Endodermal cell (in vitro differentiated cells): ENCODE data around the gene PLOD2. TPM values are rescaled to one million over a fixed set of nuclear protein-coding genes. Genes with fewer than 3 reads are reported as not detected.

ENCODE experiments used
- DNase-seq: peaks from one replicate; pipeline ENCODE4 v3.0.0-alpha.2; 2017
- H3K27ac ChIP-seq: 2 replicates; pipeline ENCODE4 v1.5.1; 2013; ENCODE audit warnings: mild to moderate bottlenecking, low read depth, low read length, moderate library complexity
- H3K27me3 ChIP-seq: 2 replicates; pipeline ENCODE4 v1.6.1; 2013; ENCODE audit warnings: mild to moderate bottlenecking, low read length, moderate library complexity; ENCODE audit not compliant: insufficient read depth, control insufficient read depth, poor library complexity, severe bottlenecking
- H3K36me3 ChIP-seq: 2 replicates; pipeline ENCODE4 v1.7.0; 2013; ENCODE audit warnings: mild to moderate bottlenecking, low read length, moderate library complexity; ENCODE audit not compliant: control insufficient read depth, insufficient read depth
- H3K4me1 ChIP-seq: one replicate; pipeline ENCODE4 v1.7.0; 2013; ENCODE audit warnings: low read length; ENCODE audit not compliant: control insufficient read depth, insufficient read depth
- H3K4me3 ChIP-seq: 2 replicates; pipeline ENCODE4 v1.5.1; 2013; ENCODE audit warnings: mild to moderate bottlenecking, low read length, moderate library complexity
- H3K9ac ChIP-seq: 2 replicates; pipeline ENCODE4 v1.6.1; 2013; ENCODE audit warnings: mild to moderate bottlenecking, low read length, moderate library complexity; ENCODE audit not compliant: poor library complexity, severe bottlenecking; ENCODE audit errors: extremely low read depth
- H3K9me3 ChIP-seq: 2 replicates; pipeline ENCODE4 v1.6.1; 2013; ENCODE audit warnings: mild to moderate bottlenecking, low read length, moderate library complexity; ENCODE audit not compliant: control insufficient read depth
- H3K27ac Mint-ChIP-seq: 2 replicates; pipeline ENCODE4 v1.8.0; 2020; ENCODE audit warnings: mixed read lengths
- H3K27me3 Mint-ChIP-seq: 2 replicates; pipeline ENCODE4 v1.8.0; 2021; ENCODE audit warnings: mild to moderate bottlenecking, mixed read lengths; ENCODE audit not compliant: insufficient read depth
- H3K36me3 Mint-ChIP-seq: 2 replicates; pipeline ENCODE4 v1.8.0; 2020; ENCODE audit warnings: low read depth, mixed read lengths
- H3K4me1 Mint-ChIP-seq: 2 replicates; pipeline ENCODE4 v1.8.0; 2020; ENCODE audit warnings: mixed read lengths
- H3K4me3 Mint-ChIP-seq: 2 replicates; pipeline ENCODE4 v1.8.0; 2020; ENCODE audit warnings: mild to moderate bottlenecking, moderate library complexity, mixed read lengths
- H3K9me3 Mint-ChIP-seq: 2 replicates; pipeline ENCODE4 v1.8.0; 2020; ENCODE audit warnings: mild to moderate bottlenecking, mixed read lengths
- CTCF ChIP-seq: fragments of 200-600 bp; sonication (generic); conservative IDR thresholded peaks from 2 replicates; pipeline ENCODE4 v1.5.0; 2021; ENCODE audit warnings: antibody characterized with exemption, mild to moderate bottlenecking
- WGBS, 2 experiments: methylation state at CpG; one replicate each; pipeline versions ENCODE4 v1.1.5 to v1.1.7; 2013; ENCODE audit warnings: missing lambda C conversion rate in 2 of 2, mixed read lengths in 1 of 2; ENCODE audit not compliant: insufficient coverage in 1 of 2, insufficient read length in 1 of 2; 5-methylcytosine and 5-hydroxymethylcytosine counted together
- total RNA-seq, 2 donors: library from RNA; stranded (reverse); fragmentation: NEBNext Ultra II Directional in 1 of 2; extraction: Animal tissue kit (Norgen Biotek cat#: 25700) in 1 of 2; gene quantifications; 2 replicates in 1 of 2; 3 replicates in 1 of 2; pipeline ENCODE4 v1.2.1, GENCODE V29; 2021

The PLOD2 gene
- total RNA-seq, 2 donors from 2014 or later: 37.9 to 65.5 TPM

DNA sequence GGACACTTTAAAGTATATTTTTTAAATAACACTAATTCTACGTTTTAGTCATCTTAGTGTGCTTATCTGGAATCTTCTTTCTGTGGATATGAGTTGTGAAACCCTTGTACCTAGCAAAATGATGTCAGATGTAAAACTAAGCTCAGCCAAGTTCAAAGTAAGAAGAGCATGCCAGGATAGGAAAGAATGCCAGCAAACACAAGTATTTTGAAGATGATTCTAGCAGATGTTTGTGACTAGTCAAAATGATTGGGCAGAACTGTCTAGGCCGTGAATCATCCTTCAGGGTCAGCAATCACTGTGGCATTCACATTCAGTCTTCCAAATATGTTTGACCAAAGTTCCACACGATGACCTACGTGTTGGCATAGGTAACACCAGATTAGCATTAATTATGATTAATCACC, 5.4 kb upstream of the PLOD2 start:
- DNase-seq: no peak
- Histone ChIP-seq H3K27me3 (no peaks in the 10 kb centered on the region), H3K9me3 (no peaks in the 10 kb centered on the region), H3K9ac (no peak overlapping the region), H3K27ac (no peak overlapping the region), H3K4me3 (no peak overlapping the region), H3K4me1 (no peaks in the 10 kb centered on the region), H3K36me3 (no peaks in the 10 kb centered on the region)
- WGBS, 2 experiments: 95 to 100% methylated on average over 3 to 4 of the region's 4 CpGs
- H3K27ac Mint-ChIP-seq: no peak overlapping the region
- no peak overlapping the region for H3K4me3 Mint-ChIP-seq
- no peaks in the 10 kb centered on the region for H3K9me3 Mint-ChIP-seq
- no peak for TF ChIP-seq CTCF
- H3K27me3 Mint-ChIP-seq: peaks cover 19% of the 10 kb centered on the region
- peaks cover 1% of the 10 kb centered on the region for H3K36me3 Mint-ChIP-seq
- peaks cover 11% of the 10 kb centered on the region for H3K4me1 Mint-ChIP-seq

GRCh38 chr3:146165877-146166276, 4.9 kb upstream of the PLOD2 start:
- H3K27ac Mint-ChIP-seq: no peak overlapping the region
- Histone ChIP-seq H3K27me3 (no peaks in the 10 kb centered on the region), H3K27ac (no peak overlapping the region), H3K4me1 (no peaks in the 10 kb centered on the region), H3K4me3 (no peak overlapping the region), H3K36me3 (no peaks in the 10 kb centered on the region), H3K9ac (no peak overlapping the region), H3K9me3 (no peaks in the 10 kb centered on the region)
- peaks cover 1% of the 10 kb centered on the region for H3K36me3 Mint-ChIP-seq
- WGBS, 2 experiments: 67 to 92% methylated on average over 1 to 2 of the region's 2 CpGs
- no peaks in the 10 kb centered on the region for H3K9me3 Mint-ChIP-seq
- no peak for DNase-seq
- no peak for TF ChIP-seq CTCF
- H3K4me1 Mint-ChIP-seq: peaks cover 11% of the 10 kb centered on the region
- no peak overlapping the region for H3K4me3 Mint-ChIP-seq
- H3K27me3 Mint-ChIP-seq: peaks cover 19% of the 10 kb centered on the region

DNA sequence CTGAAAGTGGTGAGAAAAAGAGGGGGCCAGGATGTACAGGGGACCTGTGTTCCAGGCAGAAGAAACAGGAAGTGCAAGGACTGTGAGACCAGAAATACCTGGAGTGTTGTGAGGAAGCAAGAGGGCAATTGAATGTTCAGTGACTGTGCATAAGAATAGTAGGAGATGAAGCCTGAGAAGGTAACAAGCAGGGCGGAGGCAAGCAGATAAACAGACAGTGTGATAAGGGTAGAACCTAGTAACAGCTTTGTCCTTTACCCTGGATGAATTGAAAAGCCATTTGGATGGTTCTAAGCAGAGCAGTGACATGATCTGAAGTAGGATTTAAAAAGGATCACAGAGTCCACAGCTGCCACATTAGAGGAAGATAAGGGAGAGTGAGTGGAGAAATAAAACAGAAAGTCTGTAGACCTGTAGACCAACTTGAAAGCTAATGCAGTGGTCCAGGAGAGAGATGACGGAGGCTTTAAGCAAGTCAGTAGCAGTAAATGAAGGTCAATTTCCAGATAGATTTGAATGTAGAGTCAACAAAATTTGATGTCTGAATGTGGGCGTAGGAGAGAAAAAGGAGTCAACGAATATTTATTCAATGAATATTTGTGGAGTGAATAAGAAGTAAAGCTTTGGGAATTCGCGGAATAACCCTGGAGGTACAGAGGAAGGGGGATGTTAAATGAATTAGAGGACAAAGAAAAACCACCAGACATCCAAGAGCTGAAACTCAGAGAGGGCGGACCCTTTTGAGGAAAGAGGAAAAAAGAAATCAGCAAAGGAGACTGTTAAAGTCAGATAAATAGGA, 4.2 kb upstream of the PLOD2 start:
- no peaks in the 10 kb centered on the region for H3K9me3 ChIP-seq
- Mint-ChIP-seq H3K27me3 (peaks cover 19% of the 10 kb centered on the region), H3K27ac (no peak overlapping the region), H3K4me3 (no peak overlapping the region), H3K4me1 (peaks cover 11% of the 10 kb centered on the region), H3K9me3 (no peaks in the 10 kb centered on the region), H3K36me3 (peaks cover 1% of the 10 kb centered on the region)
- no peak for DNase-seq
- H3K9ac ChIP-seq: no peak overlapping the region
- H3K27me3 ChIP-seq: no peaks in the 10 kb centered on the region
- no peaks in the 10 kb centered on the region for H3K36me3 ChIP-seq
- no peak overlapping the region for H3K4me3 ChIP-seq
- TF ChIP-seq CTCF: no peak
- 88 to 93% methylated on average over 7 of the region's 7 CpGs for WGBS, 2 experiments
- no peaks in the 10 kb centered on the region for H3K4me1 ChIP-seq
- H3K27ac ChIP-seq: no peak overlapping the region
